HepG2 (cell line): ENCODE data around the gene MAP3K14. TPM values are rescaled to one million over a fixed set of nuclear protein-coding genes. Genes with fewer than 3 reads are reported as not detected.

ENCODE experiments used
- ATAC-seq: fragments of 200-7000 bp; cut with Tn5 transposase; 3 replicates; pipeline ENCODE4 v1.9.1; 2020; ENCODE audit warnings: mild to moderate bottlenecking, moderate library complexity
- BruUV-seq: library from RNA; stranded (reverse); fragments of 400-500 nt; replicated peaks from 2 replicates; lab custom pipeline; 2021; lab: Mats Ljungman, UMichigan
- CTCF ChIA-PET: fragments of 300-600 bp; formaldehyde crosslinking; extraction: SDS; loops from one replicate; lab custom pipeline; 2021; ENCODE audit warnings: low total read pairs, inconsistent platforms, low intra/inter-chr PET ratio; lab: Yijun Ruan, JAX
- POLR2A ChIA-PET: fragments of 350-600 bp; sonication (Branson Sonifier 250); formaldehyde crosslinking; loops from one replicate; lab custom pipeline; 2020; ENCODE audit warnings: antibody characterized with exemption, inconsistent platforms; lab: Yijun Ruan, JAX
- DNase-seq: peaks from one replicate; pipeline ENCODE4 v3.0.0-alpha.2; 2015; ENCODE audit warnings: low spot score
- FAIRE-seq: peaks from 3 replicates; lab custom pipeline; 2011; peaks lifted over from hg19 to GRCh38; lab: Jason Lieb, UNC
- H2AFZ ChIP-seq: one replicate; pipeline ENCODE4 v1.6.1; 2011; ENCODE audit warnings: low read length, inconsistent platforms
- H3K27ac ChIP-seq: fragments of 300-600 bp; 3 replicates; pipeline ENCODE4 v1.8.0; 2011; ENCODE audit warnings: mixed run types, mild to moderate bottlenecking, mixed read lengths, low read length, inconsistent platforms; ENCODE audit not compliant: insufficient read depth; ENCODE audit errors: extremely low read length
- H3K27me3 ChIP-seq, 2 experiments: fragments of 200-600 bp in 1 of 2; 2 replicates in 1 of 2; 3 replicates in 1 of 2; pipeline versions ENCODE4 v1.6.0 to v1.8.0; 2011; ENCODE audit warnings: low read length in 2 of 2, mild to moderate bottlenecking in 2 of 2, moderate library complexity in 2 of 2, inconsistent platforms in 1 of 2; ENCODE audit not compliant: insufficient read depth in 2 of 2, control insufficient read depth in 1 of 2
- H3K36me3 ChIP-seq, 2 experiments: fragments of 200-600 bp in 1 of 2; replicated peaks in 1 of 2; 2 replicates in 1 of 2; 3 replicates in 1 of 2; pipeline versions ENCODE4 v1.5.1 to v1.8.0; 2011; ENCODE audit warnings: low read length in 2 of 2, inconsistent platforms in 1 of 2; ENCODE audit not compliant: insufficient read depth in 2 of 2, control insufficient read depth in 1 of 2
- H3K4me1 ChIP-seq: 2 replicates; pipeline ENCODE4 v1.5.1; 2012; ENCODE audit warnings: low read length, inconsistent platforms; ENCODE audit not compliant: insufficient read depth
- H3K4me2 ChIP-seq: 2 replicates; pipeline ENCODE4 v1.6.0; 2011; ENCODE audit warnings: low read depth, low read length, inconsistent platforms
- H3K4me3 ChIP-seq, 3 experiments: fragments of 200-600 bp in 1 of 3; sonication (generic), shearing (Covaris generic) in 1 of 3; replicated peaks in 1 of 3; 2 replicates each; pipeline ENCODE4 v1.5.1; 2011 to 2016; ENCODE audit warnings: low read length in 3 of 3, inconsistent platforms in 2 of 3, low read depth in 2 of 3, mild to moderate bottlenecking in 2 of 3, control low read depth in 1 of 3, mixed read lengths in 1 of 3; ENCODE audit not compliant: insufficient read depth in 1 of 3
- H3K79me2 ChIP-seq: one replicate; pipeline ENCODE4 v1.6.1; 2011; ENCODE audit warnings: low read length, inconsistent platforms; ENCODE audit not compliant: insufficient read depth
- H3K9ac ChIP-seq: 2 replicates; pipeline ENCODE4 v1.6.0; 2011; ENCODE audit warnings: mild to moderate bottlenecking, low read depth, low read length, inconsistent platforms; ENCODE audit not compliant: insufficient read depth
- H3K9me3 ChIP-seq: 2 replicates; pipeline ENCODE4 v1.5.1; 2012; ENCODE audit warnings: mild to moderate bottlenecking, low read length
- H4K20me1 ChIP-seq: 2 replicates; pipeline ENCODE4 v1.6.0; 2011; ENCODE audit warnings: inconsistent platforms, mild to moderate bottlenecking, low read length, moderate library complexity; ENCODE audit not compliant: insufficient read depth
- CREB1 ChIP-seq, 2 experiments: fragments of 450-650 bp in 1 of 2; IDR thresholded peaks; 2 replicates each; pipeline ENCODE4 v1.6.1; 2016 to 2017; ENCODE audit warnings: control low read depth in 1 of 2, mild to moderate bottlenecking in 1 of 2, missing compliant biosample characterization in 1 of 2, missing genetic modification characterization in 1 of 2
- CSRNP1 ChIP-seq: sonication (generic); formaldehyde crosslinking; IDR thresholded peaks from 2 replicates; pipeline ENCODE4 v1.8.1; 2023; ENCODE audit warnings: mild to moderate bottlenecking, missing genetic modification reagents
- DNMT1 ChIP-seq: sonication (generic); formaldehyde crosslinking; IDR thresholded peaks from 2 replicates; pipeline ENCODE4 v1.5.1; 2020; ENCODE audit warnings: mild to moderate bottlenecking, missing genetic modification reagents
- GABPB1 ChIP-seq: IDR thresholded peaks from 2 replicates; pipeline ENCODE4 v1.6.1; 2016; ENCODE audit warnings: mild to moderate bottlenecking, missing genetic modification reagents, moderate library complexity, missing compliant biosample characterization
- KDM2A ChIP-seq: sonication (generic); formaldehyde crosslinking; IDR thresholded peaks from 2 replicates; pipeline ENCODE4 v1.4.0; 2020; ENCODE audit warnings: low read depth, missing genetic modification reagents, borderline replicate concordance
- MAFF ChIP-seq: IDR thresholded peaks from 2 replicates; pipeline ENCODE4 v1.6.1; 2011; ENCODE audit warnings: low read depth, low read length, improper control_type of control experiment
- MTF2 ChIP-seq: sonication (generic); formaldehyde crosslinking; IDR thresholded peaks from 2 replicates; pipeline ENCODE4 v1.5.0; 2020; ENCODE audit warnings: missing genetic modification reagents, borderline replicate concordance
- PAF1 ChIP-seq: IDR thresholded peaks from 2 replicates; pipeline ENCODE4 v1.6.1; 2016; ENCODE audit warnings: missing genetic modification reagents, missing compliant biosample characterization
- RNF2 ChIP-seq: fragments of 450-650 bp; conservative IDR thresholded peaks from 2 replicates; pipeline ENCODE4 v1.6.1; 2016; ENCODE audit warnings: low read depth
- SALL2 ChIP-seq: sonication (generic); formaldehyde crosslinking; IDR thresholded peaks from 2 replicates; pipeline ENCODE4 v1.8.1; 2023; ENCODE audit warnings: mild to moderate bottlenecking, missing genetic modification reagents, inconsistent platforms
- TBP ChIP-seq: sonication (generic); formaldehyde crosslinking; IDR thresholded peaks from 2 replicates; pipeline ENCODE4 v1.5.0; 2020; ENCODE audit warnings: missing genetic modification reagents
- TEAD2 ChIP-seq: sonication (generic); formaldehyde crosslinking; IDR thresholded peaks from 2 replicates; pipeline ENCODE4 v1.9.0; 2021; ENCODE audit warnings: missing genetic modification reagents
- TMF1 ChIP-seq: sonication (generic); formaldehyde crosslinking; IDR thresholded peaks from 2 replicates; pipeline ENCODE4 v1.8.1; 2022; ENCODE audit warnings: low read depth, missing genetic modification reagents
- TOE1 ChIP-seq: sonication (generic); formaldehyde crosslinking; IDR thresholded peaks from 2 replicates; pipeline ENCODE4 v1.4.0; 2020; ENCODE audit warnings: mild to moderate bottlenecking, missing genetic modification reagents
- ZFP36L2 ChIP-seq: sonication (generic); formaldehyde crosslinking; IDR thresholded peaks from 2 replicates; pipeline ENCODE4 v1.4.0; 2020; ENCODE audit warnings: missing genetic modification reagents
- ZNF207 ChIP-seq: fragments of 450-650 bp; IDR thresholded peaks from 2 replicates; pipeline ENCODE4 v1.6.1; 2016; ENCODE audit warnings: antibody characterized with exemption, borderline replicate concordance
- ZSCAN30 ChIP-seq: sonication (generic); formaldehyde crosslinking; IDR thresholded peaks from 2 replicates; pipeline ENCODE4 v1.5.0; 2020; ENCODE audit warnings: mild to moderate bottlenecking, missing genetic modification reagents
- WGBS: methylation state at CpG from one replicate; pipeline ENCODE4 v1.1.6; 2017; ENCODE audit warnings: low lambda C conversion rate; 5-methylcytosine and 5-hydroxymethylcytosine counted together
- in situ Hi-C: cut with HindIII; loops from 2 replicates; pipeline ENCODE4 v1.10.0; 2017; ENCODE audit warnings: low pct_unique_long_range_greater_than_20kb; ENCODE audit not compliant: extremely low pct_ligation_motif_present
- intact Hi-C: fragments of 100-400 bp; cut with micrococcal nuclease; formaldehyde crosslinking; loops from one replicate; pipeline ENCODE4 v1.10.0; 2022; ENCODE audit not compliant: unreplicated experiment
- polyA plus RNA-seq, 8 experiments: library from polyadenylated mRNA; depleted of rRNA in 3 of 8; stranded (reverse) in 7 of 8; unstranded in 1 of 8; fragments of >200 nt; fragmentation: Illumina TruSeq in 4 of 8; extraction: Trizol in 4 of 8; gene quantifications; 2 replicates each; pipeline versions ENCODE4 v1.2.1 to v1.2.3, GENCODE V29; 2011 to 2016; ENCODE audit warnings: low read depth in 4 of 8, missing spikeins in 1 of 8, mixed read lengths in 1 of 8; ENCODE audit not compliant: insufficient read depth in 1 of 8
- total RNA-seq, 5 experiments: library from RNA; depleted of rRNA; stranded (reverse); fragments of >200 nt; fragmentation: Illumina TruSeq; extraction: Trizol; gene quantifications; 2 replicates each; pipeline ENCODE4 v1.2.3, GENCODE V29; 2016; ENCODE audit warnings: low read depth in 1 of 5

Gene MAP3K14
- total and polyA plus RNA-seq, 2 of the 13 experiments (the other 11 are each of a cell fraction or from before 2014, with no cell fraction given): 2.6 TPM

DNA sequence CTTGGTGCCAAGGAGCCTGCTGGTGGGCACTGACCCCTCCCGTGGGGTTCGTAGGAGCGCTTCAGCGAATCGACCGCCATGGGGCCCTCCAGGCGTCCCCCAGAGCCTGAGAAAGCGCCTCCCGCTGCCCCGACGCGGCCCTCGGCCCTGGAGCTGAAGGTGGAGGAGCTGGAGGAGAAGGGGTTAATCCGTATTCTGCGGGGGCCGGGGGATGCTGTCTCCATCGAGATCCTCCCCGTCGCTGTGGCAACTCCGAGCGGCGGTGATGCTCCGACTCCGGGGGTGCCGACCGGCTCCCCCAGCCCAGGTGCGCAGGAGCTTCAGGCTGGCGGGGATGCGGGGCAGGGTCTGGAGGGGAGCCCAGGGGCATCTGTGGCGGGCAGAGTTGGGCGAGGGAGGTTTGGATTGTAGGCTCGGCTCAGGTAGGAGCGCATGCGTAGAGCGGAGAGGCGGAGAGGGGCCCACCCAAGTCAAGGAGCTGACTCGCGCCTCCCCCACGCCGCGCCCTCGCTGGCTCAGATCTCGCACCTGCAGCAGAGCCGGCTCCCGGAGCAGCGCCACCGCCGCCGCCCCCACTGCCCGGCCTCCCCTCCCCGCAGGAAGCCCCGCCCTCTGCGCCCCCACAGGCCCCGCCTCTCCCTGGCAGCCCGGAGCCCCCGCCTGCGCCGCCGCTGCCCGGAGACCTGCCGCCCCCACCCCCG lies 75.3 kb downstream of the MAP3K14 start:
- Histone ChIP-seq H2AFZ (no peak overlapping the region), H3K9me3 (no peaks in the 10 kb centered on the region), H4K20me1 (no peaks in the 10 kb centered on the region), H3K36me3 (no peaks in the 10 kb centered on the region), H3K4me1 (peaks cover 26% of the 10 kb centered on the region), H3K79me2 (no peaks in the 10 kb centered on the region), H3K27ac (no peak overlapping the region), H3K4me2 (no peak overlapping the region), H3K9ac (no peak overlapping the region), H3K27me3 (peaks cover 13 to 68% of the 10 kb centered on the region in 2 experiments), H3K4me3 (peak overlapping the region in 1 of 3 experiments; percentile 7; a peak in 1 of 6 replicates)
- ChIA-PET POLR2A (no interaction called here), CTCF (no interaction called here)
- 0 out of 2 replicates have a peak, but pooled peaks have one; percentile 7 for TF ChIP-seq KDM2A (CRISPR knock-in tag)
- TF ChIP-seq SALL2: no peak
- FAIRE-seq (no peak), DNase-seq (no peak), ATAC-seq (no peak)
- no TSS peak for BruUV-seq
- intact Hi-C loops: no loop called here
- WGBS: 34% methylated on average over 19 of the region's 62 CpGs
- in situ Hi-C loops: no loop called here

- in situ Hi-C loops: no loop called here
- H3K79me2 ChIP-seq: no peaks in the 10 kb centered on the region
- no peak overlapping the region for H3K27ac ChIP-seq
- no peaks in the 10 kb centered on the region for H3K9me3 ChIP-seq
- DNase-seq: no peak
- ChIA-PET POLR2A (no interaction called here), CTCF (no interaction called here)
- H2AFZ ChIP-seq: no peak overlapping the region
- peaks cover 13 to 62% of the 10 kb centered on the region in 2 experiments for H3K27me3 ChIP-seq
- no TSS peak for BruUV-seq
- intact Hi-C loops: no loop called here
- H3K4me2 ChIP-seq: no peak overlapping the region
- H4K20me1 ChIP-seq: no peaks in the 10 kb centered on the region
- FAIRE-seq: no peak
- H3K4me1 ChIP-seq: peaks cover 21% of the 10 kb centered on the region
- ATAC-seq: no peak
- TF ChIP-seq DNMT1 (CRISPR knock-in tag) (0 out of 2 replicates have a peak, but pooled peaks have one; percentile 7), ZNF207 (no peak), CREB1 (IDR thresholded peaks at IDR 0.05) (no peak), CREB1 (CRISPR knock-in tag; IDR thresholded peaks at IDR 0.05) (no peak), ZSCAN30 (CRISPR knock-in tag) (no peak), GABPB1 (CRISPR knock-in tag) (no peak), TOE1 (CRISPR knock-in tag) (no peak), MTF2 (0 out of 2 replicates have a peak, but pooled peaks have one; percentile 31), CSRNP1 (CRISPR knock-in tag) (no peak), TEAD2 (CRISPR knock-in tag) (no peak), RNF2 (no peak), TBP (CRISPR knock-in tag) (no peak), TMF1 (CRISPR knock-in tag) (no peak), PAF1 (CRISPR knock-in tag) (no peak), ZFP36L2 (CRISPR knock-in tag) (no peak), MAFF (no peak)
- H3K36me3 ChIP-seq: no peaks in the 10 kb centered on the region
- H3K9ac ChIP-seq: no peak overlapping the region
- 73% methylated on average over 20 of the region's 21 CpGs for WGBS
- no peak overlapping the region for H3K4me3 ChIP-seq
Measured at GRCh38 chr17:45240905-45241327, 75.9 kb downstream of the MAP3K14 start.
